Activated CD4-positive, CD25-positive, alpha-beta regulatory T cell treated with anti-CD3 and anti-CD28 coated beads, Interleukin-2, amount 50 U/mL, for 24 hours (primary cell): ENCODE data around the gene PDE11A.
"Not testable (repeated sequence)": the region's sequence is repeated elsewhere in the genome, so short reads cannot be mapped to it uniquely, and the experiment has no call there.

Experiments
- ATAC-seq, 2 donors: fragments of 150-1000 bp; cut with Tn5 transposase; one replicate each; pipeline ENCODE4 v1.10.0; 2021; ENCODE audit warnings: mild to moderate bottlenecking in 1 of 2, moderate library complexity in 1 of 2

The PDE11A gene

GRCh38 chr2:178008636-178009289 is 63.8 kb downstream of the PDE11A start:
- ATAC-seq, result no peak

- ATAC-seq, result no peak
Measured at GRCh38 chr2:178006710-178007109, 65.9 kb downstream of the PDE11A start.

DNA sequence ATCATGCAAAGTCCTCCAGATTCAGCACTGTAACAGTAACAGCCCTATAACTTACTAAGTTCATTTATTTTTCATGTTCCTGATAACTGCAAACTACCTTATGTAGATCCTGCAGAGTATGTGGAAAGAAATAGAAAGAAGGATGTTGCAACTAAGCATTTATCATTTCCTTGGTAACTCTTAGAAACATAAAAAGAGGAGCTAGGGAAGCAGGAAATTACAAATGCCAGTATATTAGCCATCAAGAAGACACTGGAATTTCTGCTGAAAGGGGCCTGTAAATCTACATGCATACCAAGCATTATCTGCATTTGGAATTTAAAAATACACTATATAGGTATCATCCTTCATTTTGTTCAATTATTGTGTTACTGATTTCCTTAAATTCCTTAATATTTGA is 66.8 kb downstream of the PDE11A start:
- ATAC-seq, result no peak

- ATAC-seq, result no peak
Measured at GRCh38 chr2:178002038-178002437, 70.5 kb downstream of the PDE11A start.

- no peak for ATAC-seq
Measured at GRCh38 chr2:177998996-177999395, 73.6 kb downstream of the PDE11A start.

GRCh38 chr2:177998006-177998405 is 74.6 kb downstream of the PDE11A start:
- ATAC-seq, result no peak

DNA sequence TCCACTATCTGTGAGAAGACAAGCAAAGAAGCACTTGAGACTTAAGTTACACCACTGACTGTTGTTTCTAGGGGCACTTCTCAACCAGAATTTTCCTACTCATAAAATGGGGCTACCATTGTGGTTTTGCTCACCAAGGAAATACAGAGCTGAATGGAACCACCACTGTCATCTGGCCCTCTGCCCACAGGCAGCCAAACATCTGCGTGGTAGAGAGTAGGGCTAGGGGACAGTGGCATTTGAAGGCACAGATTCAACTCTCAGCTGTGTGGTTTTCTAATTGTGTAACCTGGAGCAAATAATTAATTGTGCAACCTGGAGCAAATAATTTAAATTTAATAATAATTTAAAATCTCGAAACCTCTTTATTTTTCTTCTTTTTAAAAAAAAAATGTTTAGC is 79.6 kb downstream of the PDE11A start:
- ATAC-seq, result no peak

- ATAC-seq, result no peak
Measured at GRCh38 chr2:177989029-177989885, 83.3 kb downstream of the PDE11A start.

- no peak for ATAC-seq
Measured at GRCh38 chr2:177984749-177985148, 87.8 kb downstream of the PDE11A start.

- no peak for ATAC-seq
Measured at GRCh38 chr2:177983183-177983788, 89.3 kb downstream of the PDE11A start.

DNA sequence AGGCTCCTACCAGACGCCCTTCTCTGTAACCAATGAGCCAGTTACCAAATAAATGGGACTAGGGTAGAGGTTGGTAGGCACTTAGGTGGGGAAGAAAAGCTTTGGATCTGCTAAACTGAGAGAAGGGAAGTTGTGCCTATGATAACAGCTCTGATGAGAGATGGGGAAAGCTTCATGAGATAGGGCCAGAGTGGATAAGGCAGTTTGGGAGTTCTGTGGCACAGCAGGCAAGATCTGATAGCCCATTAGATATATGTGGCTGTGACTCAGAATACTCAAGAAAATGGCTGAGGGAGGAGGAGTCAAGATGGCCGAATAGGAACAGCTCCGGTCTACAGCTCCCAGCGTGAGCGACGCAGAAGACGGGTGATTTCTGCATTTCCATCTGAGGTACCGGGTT is 99.8 kb downstream of the PDE11A start:
- ATAC-seq, result no peak

DNA sequence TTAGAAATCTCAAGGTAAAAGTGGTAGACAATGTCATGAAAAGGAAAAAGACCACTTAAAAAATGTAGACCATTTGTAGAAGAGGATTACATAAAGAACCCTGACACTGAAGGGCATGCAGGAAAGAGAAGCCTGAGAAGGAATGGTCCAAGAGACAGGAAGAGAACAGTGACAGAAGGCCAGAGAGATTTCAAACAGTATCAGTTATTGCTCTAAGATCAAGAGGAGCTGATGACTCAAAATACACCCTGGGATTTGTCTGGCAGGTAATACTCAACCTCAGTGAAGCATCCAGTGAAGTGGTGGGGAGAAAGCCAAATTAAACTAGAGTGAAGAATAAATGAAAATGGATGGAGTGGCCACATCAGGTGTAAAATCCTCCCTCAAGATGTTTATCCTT is 100.5 kb downstream of the PDE11A start:
- ATAC-seq, result no peak

DNA sequence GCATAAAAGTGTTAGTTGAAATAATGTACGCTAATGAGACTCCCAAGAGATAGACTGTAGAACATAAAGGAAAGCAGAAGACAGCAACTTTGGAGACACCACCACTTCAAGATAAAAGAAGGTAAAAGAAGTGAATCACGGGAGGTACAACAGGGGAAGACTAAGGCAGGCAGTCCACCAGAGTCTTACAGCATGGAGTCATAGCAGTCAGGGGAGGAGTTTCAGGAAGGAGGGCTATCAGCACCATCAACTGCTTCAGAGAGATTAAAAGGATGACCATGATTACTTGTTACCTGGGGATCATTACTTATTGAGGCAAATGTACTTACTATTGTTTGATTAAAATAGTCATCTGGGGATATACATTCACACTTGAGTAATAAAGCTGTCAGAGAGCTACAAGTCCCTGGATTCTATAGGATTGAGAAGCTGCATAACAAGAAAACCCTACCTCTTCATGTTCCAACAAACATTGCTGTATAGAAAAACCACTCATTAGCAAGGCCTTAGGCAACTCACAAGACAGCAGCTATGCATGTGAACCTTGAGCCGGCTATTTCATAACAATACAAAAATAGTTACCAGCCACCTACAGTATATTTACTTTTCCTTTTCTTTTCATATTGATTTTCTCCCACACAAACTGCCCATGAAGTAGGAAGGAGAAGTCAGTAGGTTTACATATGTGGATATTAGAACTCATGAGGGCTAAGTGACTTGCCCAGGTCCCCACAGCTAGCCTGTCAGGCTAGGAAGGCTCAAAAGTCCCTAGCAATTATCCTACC is 101.7 kb downstream of the PDE11A start:
- no peak for ATAC-seq

DNA sequence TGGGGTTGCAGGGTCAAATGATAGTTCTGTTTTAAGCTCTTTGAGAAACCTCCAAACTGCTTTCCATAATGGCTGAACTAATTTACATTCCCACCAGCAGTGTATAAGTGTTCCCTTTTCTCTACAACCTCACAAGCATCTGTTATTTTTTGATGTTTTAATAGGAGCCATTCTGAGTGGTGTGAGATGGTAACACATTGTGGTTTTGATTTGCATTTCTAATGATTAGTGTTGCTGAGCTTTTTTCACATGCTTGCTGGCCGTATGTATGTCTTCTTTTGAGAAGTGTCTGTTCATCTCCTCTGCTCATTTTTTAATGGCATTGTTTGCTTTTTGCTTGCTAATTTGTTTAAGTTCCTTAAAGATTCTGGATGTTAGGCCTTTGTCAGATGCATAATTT is 107.7 kb downstream of the PDE11A start:
- no peak for ATAC-seq

DNA sequence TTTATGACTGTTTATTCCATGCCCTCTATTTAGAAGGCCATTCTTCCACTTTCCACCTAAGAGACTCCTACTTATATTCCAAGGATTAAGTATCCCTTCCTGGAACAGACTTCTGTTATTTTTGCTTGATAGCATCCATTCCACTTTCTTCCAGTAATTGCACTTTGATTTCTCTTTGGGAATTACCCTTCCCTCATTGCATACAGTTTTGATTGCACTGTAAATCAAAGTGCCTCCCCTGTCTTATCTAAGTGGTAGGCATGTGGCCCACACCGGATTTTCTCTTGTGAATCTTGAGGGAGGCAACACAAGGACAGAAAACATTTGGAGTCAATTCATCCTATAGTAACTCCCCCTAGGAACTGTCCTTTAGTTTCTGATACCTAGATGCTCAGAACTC is 120.4 kb downstream of the PDE11A start:
- no peak for ATAC-seq

GRCh38 chr2:177947598-177947997 is 125.0 kb downstream of the PDE11A start:
- ATAC-seq, result not testable (repeated sequence)

DNA sequence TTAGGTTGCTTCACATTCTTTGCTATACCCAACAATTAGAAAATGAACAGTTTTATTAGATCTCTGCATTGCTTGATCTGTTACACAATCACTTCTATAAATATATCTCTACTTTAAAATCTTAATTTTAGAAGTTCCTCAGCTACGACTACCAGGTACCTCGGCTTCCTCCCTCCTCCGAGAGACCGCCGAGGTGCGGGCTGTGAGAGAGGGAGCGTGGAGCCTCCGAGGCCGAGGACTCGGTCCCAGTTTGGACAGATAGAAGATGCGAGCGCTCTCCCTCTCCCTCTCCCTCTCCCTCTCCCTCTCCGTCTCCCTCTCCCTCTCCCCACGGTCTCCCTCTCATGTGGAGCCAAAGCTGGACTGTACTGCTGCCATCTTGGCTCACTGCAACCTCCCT is 128.0 kb downstream of the PDE11A start:
- not testable (repeated sequence) for ATAC-seq

DNA sequence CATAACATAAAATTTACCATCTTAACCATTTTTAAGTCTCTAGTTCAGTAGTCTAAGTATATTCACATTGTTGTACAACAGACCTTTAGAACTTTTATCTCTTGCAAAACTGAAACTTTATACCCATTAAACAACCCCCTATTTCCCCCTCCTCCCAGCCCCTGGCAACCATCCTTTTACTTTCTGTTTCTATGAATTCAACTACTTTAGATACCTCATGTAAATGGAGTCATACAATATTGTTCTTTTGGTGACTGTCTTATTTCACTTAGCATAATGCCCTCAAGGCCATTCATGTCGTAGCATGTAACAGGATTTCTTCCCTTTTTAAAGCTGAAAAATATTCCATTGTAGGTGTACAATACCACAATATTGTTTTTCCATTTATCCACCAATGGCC is 129.8 kb downstream of the PDE11A start:
- ATAC-seq, result no peak

DNA sequence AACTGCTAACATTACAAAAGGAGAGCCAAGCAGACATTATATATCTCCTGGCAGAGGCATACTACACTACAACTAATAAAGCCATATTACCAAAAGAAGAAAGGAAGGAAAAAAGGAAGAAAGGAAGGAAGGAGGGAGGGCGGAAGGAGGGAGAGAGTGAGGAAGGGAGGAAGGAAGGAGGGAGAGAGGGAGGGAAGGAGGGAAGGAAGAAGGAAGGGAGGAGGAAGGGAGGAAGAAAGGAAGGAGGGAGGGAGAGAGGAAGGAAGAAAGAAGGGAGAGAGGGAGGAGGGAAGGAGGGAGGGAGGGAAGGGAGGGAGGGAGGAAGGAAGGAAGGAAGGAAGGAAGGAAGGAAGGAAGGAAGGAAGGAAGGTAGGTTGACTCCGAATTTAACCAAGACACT is 133.4 kb downstream of the PDE11A start:
- no peak for ATAC-seq

GRCh38 chr2:177930916-177931315 is 141.7 kb downstream of the PDE11A start:
- ATAC-seq, result no peak

DNA sequence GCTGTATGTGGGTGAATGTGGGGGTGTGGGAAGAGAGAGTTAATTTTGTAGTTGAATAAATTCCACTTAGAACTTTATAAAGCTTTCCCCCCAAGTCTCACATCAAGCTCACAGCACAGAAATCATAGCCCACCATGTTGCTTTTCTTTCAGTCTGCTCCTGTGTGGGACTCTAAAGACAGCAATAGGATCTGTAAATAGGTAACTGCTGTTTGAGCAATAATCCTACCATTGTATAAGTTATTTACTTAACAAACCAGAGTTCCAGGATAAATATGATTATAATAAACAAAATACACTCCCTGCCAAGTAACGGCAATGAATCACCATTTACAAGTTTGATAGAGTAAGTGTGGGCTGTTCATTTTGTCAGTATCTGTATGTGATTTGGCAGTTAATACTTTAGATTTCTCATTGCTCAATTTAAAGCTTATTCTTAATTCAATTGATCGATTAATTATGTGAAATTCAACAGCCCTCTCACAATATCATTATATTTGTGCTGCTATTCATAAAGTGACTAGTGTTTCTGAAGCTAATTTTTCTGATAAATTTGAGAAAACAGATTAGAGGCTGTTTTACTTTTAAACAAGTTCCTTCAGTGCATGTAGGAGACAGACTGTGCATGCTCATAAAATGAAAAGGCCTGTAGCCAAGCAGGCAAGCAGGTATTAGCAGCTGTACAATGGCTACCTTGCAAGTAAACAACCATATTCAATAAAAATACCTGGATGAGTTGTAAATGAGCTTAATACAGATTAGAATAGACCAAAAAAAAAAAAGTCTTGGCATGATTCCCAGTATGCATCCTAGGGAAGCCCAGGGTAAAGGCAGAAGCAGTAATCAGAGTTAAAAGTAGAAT is 142.7 kb downstream of the PDE11A start:
- no peak for ATAC-seq

DNA sequence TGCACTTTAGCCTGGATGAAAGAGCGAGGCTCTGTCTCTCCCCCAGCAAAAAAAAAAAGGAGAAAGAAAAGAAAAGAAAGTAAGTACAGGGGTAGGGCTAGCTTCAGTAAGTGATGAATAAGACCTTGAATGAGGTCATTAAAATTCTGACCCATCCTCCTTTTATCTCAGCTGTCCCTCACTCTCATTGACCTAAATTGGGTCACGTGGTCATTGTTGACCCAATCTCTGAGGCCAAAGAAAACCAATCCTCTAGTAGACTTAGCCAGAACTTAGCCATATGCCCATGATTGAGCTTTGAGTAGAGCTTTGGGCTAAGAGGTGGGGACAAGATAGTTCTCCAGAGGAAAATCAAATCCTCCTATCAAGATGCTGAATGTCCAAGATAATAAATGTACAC is 149.3 kb downstream of the PDE11A start:
- no peak for ATAC-seq
